Ishikawa (cell line): Measurements from ENCODE around the gene ARHGAP20.

Source experiments
- CEBPB ChIP-seq: IDR thresholded peaks from 2 replicates; pipeline ENCODE4 v1.6.1; 2012
- CREB1 ChIP-seq: IDR thresholded peaks from 2 replicates; pipeline ENCODE4 v1.6.1; 2012; ENCODE audit warnings: low read depth
- EP300 ChIP-seq: IDR thresholded peaks from 2 replicates; pipeline ENCODE4 v1.6.1; 2012; ENCODE audit warnings: borderline replicate concordance
- MAX ChIP-seq: IDR thresholded peaks from 2 replicates; pipeline ENCODE4 v1.6.1; 2012
- NFIC ChIP-seq: IDR thresholded peaks from 2 replicates; pipeline ENCODE4 v1.6.1; 2012
- RAD21 ChIP-seq: IDR thresholded peaks from 2 replicates; pipeline ENCODE4 v1.6.1; 2012; ENCODE audit warnings: low read depth
- REST ChIP-seq: IDR thresholded peaks from 2 replicates; pipeline ENCODE4 v1.6.1; 2012; ENCODE audit warnings: low read depth, mild to moderate bottlenecking
- TAF1 ChIP-seq: IDR thresholded peaks from 2 replicates; pipeline ENCODE4 v1.6.1; 2012; ENCODE audit warnings: low read depth, mild to moderate bottlenecking
- TCF12 ChIP-seq: IDR thresholded peaks from 2 replicates; pipeline ENCODE4 v1.6.1; 2012; ENCODE audit warnings: low read depth
- TEAD4 ChIP-seq: IDR thresholded peaks from 2 replicates; pipeline ENCODE4 v1.6.1; 2012
- YY1 ChIP-seq: IDR thresholded peaks from 2 replicates; pipeline ENCODE4 v1.6.1; 2012; ENCODE audit warnings: low read depth
- ZBTB7A ChIP-seq: IDR thresholded peaks from 2 replicates; pipeline ENCODE4 v1.6.1; 2012; ENCODE audit warnings: low read depth

GRCh38 chr11:110711776-110712658 lies at the start of gene ARHGAP20:
- no peak for TF ChIP-seq CREB1
- no peak for TF ChIP-seq ZBTB7A
- TF ChIP-seq MAX, result no peak
- TF ChIP-seq TAF1, result no peak
- TF ChIP-seq YY1, result no peak
- no peak for TF ChIP-seq REST
- no peak for TF ChIP-seq EP300
- TF ChIP-seq RAD21, result no peak
- TF ChIP-seq CEBPB, result no peak
- no peak for TF ChIP-seq NFIC
- TF ChIP-seq TEAD4, result no peak
- TF ChIP-seq TCF12, result no peak
